Measurements from ENCODE around the gene ZNF30. TPM values are rescaled to one million over a fixed set of nuclear protein-coding genes. Genes with fewer than 3 reads are reported as not detected.

The ZNF30 gene
- total RNA-seq (1 to 10 TPM in 3 of 5 donors, under 1 TPM in 1, not detected in 1; 0.58 to 4.1 (median 3.5) TPM), polyA plus RNA-seq (1 to 10 TPM; 1.2 to 6.1 (median 1.4) TPM)
- long read RNA-seq, donor 1, partial matches to known transcripts: 0 of 1 reads
- long read RNA-seq, donor 1, other reads (novel, unspliced or antisense): 0 of 1 reads
- long read RNA-seq, donor 2: 0 reads
- long read RNA-seq, donor 3, partial matches to known transcripts: 0 of 2 reads
- long read RNA-seq, donor 3, other reads (novel, unspliced or antisense): 0 of 2 reads
- long read RNA-seq, donor 4: 0 reads
- long read RNA-seq, donor 5: 0 reads
- long read RNA-seq, donor 6, partial matches to known transcripts: 0 of 1 reads
- long read RNA-seq, donor 6, other reads (novel, unspliced or antisense): 0 of 1 reads
- long read RNA-seq, donor 7: 0 reads
- long read RNA-seq, donor 8: 0 reads
- long read RNA-seq, donor 9: 0 reads
- long read RNA-seq, donor 10: 0 reads

GRCh38 chr19:34926685-34927375 lies at the start of gene ZNF30:
Gene ZNF30 (plus strand): TSS chr19:34926903. CDS start chr19:34929948, 3,045 bp downstream.
- Histone ChIP-seq H3K4me1 (peaks cover 0 to 17% (median 10%) of the 10 kb centered on the region in 4 donors), H3K27me3 (no peaks in the 10 kb centered on the region), H3K36me3 (peaks cover 0 to 20% (median 17%) of the 10 kb centered on the region in 4 donors), H3K9me3 (no peaks in the 10 kb centered on the region), H3K27ac (peak within 1 kb of the TSS; percentile 58 to 86 (median 84)), H3K4me3 (peak within 1 kb of the TSS; percentile 64 to 81 (median 72))
- WGBS, 5 donors: 0 to 1% (median 1%) methylated on average over 53 of the region's 53 CpGs
- TF ChIP-seq CTCF (IDR thresholded peaks at IDR 0.05) (no peak), POLR2AphosphoS5 (IDR thresholded peaks at IDR 0.05) (peak; percentile 53 to 83 (median 58)), EP300 (IDR thresholded peaks at IDR 0.05) (no peak)
- DNase-seq: peak; percentile 91 to 97
- intact Hi-C loops (cut with DNase I; ENCODE audit: low total_unique reads): no loop called here

GRCh38 chr19:34879563-34879962 lies 47.1 kb upstream of the ZNF30 start:
- Histone ChIP-seq H3K4me3 (no peak overlapping the region), H3K27ac (no peak overlapping the region), H3K4me1 (no peaks in the 10 kb centered on the region), H3K36me3 (no peaks in the 10 kb centered on the region), H3K9me3 (peaks cover 0 to 9% (median under 1%) of the 10 kb centered on the region in 4 donors), H3K27me3 (no peaks in the 10 kb centered on the region)
- TF ChIP-seq EP300 (IDR thresholded peaks at IDR 0.05) (no peak), CTCF (IDR thresholded peaks at IDR 0.05) (no peak), POLR2A (IDR thresholded peaks at IDR 0.05) (no peak), POLR2AphosphoS5 (IDR thresholded peaks at IDR 0.05) (no peak)
- DNase-seq: no peak
- intact Hi-C loops (cut with DNase I; ENCODE audit: low total_unique reads): no loop called here

- intact Hi-C loops (cut with DNase I; ENCODE audit: low total_unique reads): no loop called here
- TF ChIP-seq EP300 (IDR thresholded peaks at IDR 0.05): no peak
- TF ChIP-seq POLR2AphosphoS5 (IDR thresholded peaks at IDR 0.05): no peak
- no peak for TF ChIP-seq POLR2A (IDR thresholded peaks at IDR 0.05)
- TF ChIP-seq CTCF (IDR thresholded peaks at IDR 0.05): no peak
- Histone ChIP-seq H3K4me3 (no peak overlapping the region), H3K36me3 (no peaks in the 10 kb centered on the region), H3K27me3 (no peaks in the 10 kb centered on the region), H3K27ac (no peak overlapping the region), H3K9me3 (peaks cover 0 to 14% (median 5%) of the 10 kb centered on the region in 4 donors), H3K4me1 (no peaks in the 10 kb centered on the region)
- 79 to 94% (median 86%) methylated on average over 1 of the region's 1 CpG for WGBS, 5 donors
- no peak for DNase-seq
Observed at GRCh38 chr19:34880034-34880433, 46.7 kb upstream of the ZNF30 start.

GRCh38 chr19:34881982-34882381 lies 44.7 kb upstream of the ZNF30 start:
- H3K27ac ChIP-seq: no peak overlapping the region
- intact Hi-C loops (cut with DNase I; ENCODE audit: low total_unique reads): no loop called here
- H3K27me3 ChIP-seq: no peaks in the 10 kb centered on the region
- H3K9me3 ChIP-seq: peaks cover 0 to 31% (median 20%) of the 10 kb centered on the region in 4 donors
- no peak for TF ChIP-seq EP300 (IDR thresholded peaks at IDR 0.05)
- no peak for TF ChIP-seq POLR2AphosphoS5 (IDR thresholded peaks at IDR 0.05)
- no peak for TF ChIP-seq POLR2A (IDR thresholded peaks at IDR 0.05)
- TF ChIP-seq CTCF (IDR thresholded peaks at IDR 0.05): no peak
- H3K36me3 ChIP-seq: no peaks in the 10 kb centered on the region
- DNase-seq: no peak
- H3K4me1 ChIP-seq: no peaks in the 10 kb centered on the region
- H3K4me3 ChIP-seq: no peak overlapping the region
- WGBS, 5 donors: 39 to 55% (median 50%) methylated on average over 1 of the region's 1 CpG

All from stomach (tissue), 19 donors.